K562 (cell line): Measurements from ENCODE around the gene ARFIP2. TPM values are rescaled to one million over a fixed set of nuclear protein-coding genes. Genes with fewer than 3 reads are reported as not detected.

ENCODE experiments used
- ATAC-seq: fragments of 200-7000 bp; cut with Tn5 transposase; 3 replicates; pipeline ENCODE4 v1.9.1; 2020; ENCODE audit warnings: moderate library complexity
- BruUV-seq: library from RNA; stranded (reverse); fragments of 400-500 nt; replicated peaks from 2 replicates; lab custom pipeline; 2021; lab: Mats Ljungman, UMichigan
- CTCF ChIA-PET: fragments of 300-600 bp; formaldehyde crosslinking; extraction: SDS; loops from one replicate; lab custom pipeline; 2021; ENCODE audit warnings: low intra/inter-chr PET ratio; lab: Yijun Ruan, JAX
- POLR2A ChIA-PET: fragments of 300-600, 350-650 bp; sonication (Branson Sonifier 250); formaldehyde crosslinking; extraction: SDS; loops from one replicate; lab custom pipeline; 2021; ENCODE audit warnings: antibody characterized with exemption, inconsistent platforms; lab: Yijun Ruan, JAX
- DNase-seq, 4 experiments: peaks; one replicate each; pipeline versions ENCODE4 v3.0.0 to v3.0.0-alpha.2; 2011 to 2018; ENCODE audit warnings: low spot score in 3 of 4, mixed read lengths in 3 of 4; ENCODE audit errors: extremely low read depth in 1 of 4
- FAIRE-seq: peaks from 2 replicates; lab custom pipeline; 2011; peaks lifted over from hg19 to GRCh38; lab: Jason Lieb, UNC
- H2AFZ ChIP-seq: 2 replicates; pipeline ENCODE4 v1.6.0; 2011; ENCODE audit warnings: low read depth, low read length, control low read depth, inconsistent platforms
- H3K27ac ChIP-seq: fragments of 200-600 bp; 3 replicates; pipeline ENCODE4 v1.8.0; 2011; ENCODE audit warnings: low read depth, mild to moderate bottlenecking, control low read depth, inconsistent platforms, low read length, moderate library complexity, mixed read lengths; ENCODE audit errors: extremely low read depth
- H3K27me3 ChIP-seq, 2 experiments: fragments of 300-600 bp in 1 of 2; 2 replicates in 1 of 2; 3 replicates in 1 of 2; pipeline versions ENCODE4 v1.6.0 to v1.8.0; 2011; ENCODE audit warnings: inconsistent platforms in 2 of 2, low read length in 2 of 2, mild to moderate bottlenecking in 1 of 2, mixed read lengths in 1 of 2, moderate library complexity in 1 of 2; ENCODE audit not compliant: control insufficient read depth in 2 of 2, insufficient read depth in 2 of 2
- H3K36me3 ChIP-seq: fragments of 300-600 bp; 3 replicates; pipeline ENCODE4 v1.8.0; 2011; ENCODE audit warnings: mild to moderate bottlenecking, low read length, inconsistent platforms; ENCODE audit not compliant: control insufficient read depth, insufficient read depth
- H3K4me1 ChIP-seq, 2 experiments: fragments of 200-600 bp in 1 of 2; replicated peaks in 1 of 2; 2 replicates in 1 of 2; 3 replicates in 1 of 2; pipeline versions ENCODE4 v1.5.1 to v1.8.0; 2011; ENCODE audit warnings: inconsistent platforms in 2 of 2, low read length in 2 of 2, mild to moderate bottlenecking in 1 of 2, mixed read lengths in 1 of 2, moderate library complexity in 1 of 2; ENCODE audit not compliant: control insufficient read depth in 2 of 2, insufficient read depth in 2 of 2
- H3K4me2 ChIP-seq: 2 replicates; pipeline ENCODE4 v1.6.1; 2011; ENCODE audit warnings: low read length, control low read depth, inconsistent platforms, mixed read lengths; ENCODE audit not compliant: insufficient read depth
- H3K4me3 ChIP-seq: fragments of 200-600 bp; sonication (generic), shearing (Covaris generic); 2 replicates; pipeline ENCODE4 v1.5.1; 2016; ENCODE audit warnings: control low read depth, inconsistent platforms
- H3K79me2 ChIP-seq: fragments of 200-600 bp; 3 replicates; pipeline ENCODE4 v1.8.0; 2011; ENCODE audit warnings: low read length, inconsistent platforms; ENCODE audit not compliant: control insufficient read depth, insufficient read depth
- H3K9ac ChIP-seq, 2 experiments: 2 replicates each; pipeline versions ENCODE4 v1.6.0 to v1.6.1; 2011; ENCODE audit warnings: low read depth in 2 of 2, low read length in 2 of 2, control low read depth in 1 of 2, inconsistent platforms in 1 of 2, mild to moderate bottlenecking in 1 of 2, mixed read lengths in 1 of 2; ENCODE audit not compliant: insufficient read depth in 1 of 2
- H3K9me1 ChIP-seq: one replicate; pipeline ENCODE4 v1.6.0; 2011; ENCODE audit warnings: inconsistent platforms, mild to moderate bottlenecking, low read length, moderate library complexity; ENCODE audit not compliant: control insufficient read depth, insufficient read depth
- H3K9me3 ChIP-seq: replicated peaks from 2 replicates; pipeline ENCODE4 v1.5.1; 2011; ENCODE audit warnings: low read depth, low read length, inconsistent platforms; ENCODE audit not compliant: control insufficient read depth, insufficient read depth
- H4K20me1 ChIP-seq: replicated peaks from 2 replicates; pipeline ENCODE4 v1.6.1; 2011; ENCODE audit warnings: low read length, inconsistent platforms, mixed read lengths; ENCODE audit not compliant: control insufficient read depth, insufficient read depth
- ARNT ChIP-seq, 2 experiments: fragments of 450-650 bp; IDR thresholded peaks; 2 replicates each; pipeline ENCODE4 v1.6.1; 2016; ENCODE audit warnings: mild to moderate bottlenecking in 1 of 2
- GTF2A2 ChIP-seq: IDR thresholded peaks from 2 replicates; pipeline ENCODE4 v1.6.1; 2016; ENCODE audit warnings: mild to moderate bottlenecking, missing genetic modification characterization, missing compliant biosample characterization
- HMG20A ChIP-seq: fragments of 450-650 bp; formaldehyde crosslinking; conservative IDR thresholded peaks from 2 replicates; pipeline ENCODE4 v1.4.0; 2020; ENCODE audit warnings: mild to moderate bottlenecking, mixed read lengths
- MTF1 ChIP-seq: fragments of 250-450 bp; sonication (Bioruptor Pico); IDR thresholded peaks from 2 replicates; pipeline ENCODE4 v1.9.0; 2021; ENCODE audit warnings: moderate library complexity, mild to moderate bottlenecking, inconsistent platforms, borderline replicate concordance
- RNF2 ChIP-seq: sonication (generic); IDR thresholded peaks from 2 replicates; pipeline ENCODE4 v1.6.1; 2016
- SMAD4 ChIP-seq: fragments of 250-450 bp; sonication (Bioruptor Pico); conservative IDR thresholded peaks from 2 replicates; pipeline ENCODE4 v1.8.0; 2021; ENCODE audit warnings: inconsistent platforms, mild to moderate bottlenecking, moderate library complexity
- ZC3H4 ChIP-seq: sonication (generic); formaldehyde crosslinking; IDR thresholded peaks from 2 replicates; pipeline ENCODE4 v1.9.0; 2021; ENCODE audit warnings: missing genetic modification reagents, borderline replicate concordance
- ZNF175 ChIP-seq: fragments of 200-800 bp; sonication (Bioruptor generic); IDR thresholded peaks from 2 replicates; pipeline ENCODE4 v1.6.1; 2016; ENCODE audit warnings: low read depth, mild to moderate bottlenecking, missing genetic modification characterization, missing compliant biosample characterization
- ZNF354B ChIP-seq: fragments of 250-450 bp; sonication (Bioruptor Pico); IDR thresholded peaks from 2 replicates; pipeline ENCODE4 v1.4.0; 2020
- ZNF551 ChIP-seq: fragments of 250-450 bp; sonication (Bioruptor Pico); IDR thresholded peaks from 2 replicates; pipeline ENCODE4 v1.5.0; 2021; ENCODE audit warnings: mild to moderate bottlenecking, moderate library complexity
- ZNF57 ChIP-seq: fragments of 450-650 bp; formaldehyde crosslinking; IDR thresholded peaks from 2 replicates; pipeline ENCODE4 v1.4.0; 2020; ENCODE audit warnings: mild to moderate bottlenecking, moderate library complexity
- ZSCAN29 ChIP-seq: fragments of 450-650 bp; IDR thresholded peaks from 2 replicates; pipeline ENCODE4 v1.6.1; 2017
- WGBS: fragments of 100-300 bp; shearing (Covaris generic); methylation state at CpG from one replicate; pipeline ENCODE4 v1.1.6; 2016; ENCODE audit warnings: low coverage, mixed read lengths; ENCODE audit not compliant: insufficient coverage; ENCODE audit errors: missing lambda C conversion rate; 5-methylcytosine and 5-hydroxymethylcytosine counted together
- in situ Hi-C: fragments of 300-500 bp; cut with MboI; formaldehyde crosslinking; loops from 4 replicates; pipeline ENCODE4 v1.15.0; 2018; ENCODE audit warnings: inconsistent platforms, mixed read lengths
- intact Hi-C: fragments of 100-400 bp; cut with micrococcal nuclease; formaldehyde crosslinking; loops from 2 replicates; pipeline ENCODE4 v1.14.2; 2022
- polyA plus RNA-seq, 8 experiments: library from polyadenylated mRNA; depleted of rRNA in 4 of 8; stranded (reverse) in 5 of 8; unstranded in 3 of 8; fragments of >200 nt; fragmentation: Nextera tagmentation in 2 of 8; fragmentation: Illumina TruSeq in 1 of 8; extraction: Ambion mirVana in 2 of 8; extraction: Trizol in 1 of 8; gene quantifications; 2 replicates each; pipeline versions ENCODE4 v1.2.1 to v1.2.3, GENCODE V29; 2011 to 2014; ENCODE audit warnings: inconsistent platforms in 1 of 8, missing spikeins in 1 of 8
- total RNA-seq, 7 experiments: library from RNA; depleted of rRNA in 6 of 7; stranded (reverse); fragments of >200 nt in 6 of 7; fragmentation: Illumina TruSeq in 2 of 7; extraction: Trizol in 2 of 7; gene quantifications; 2 replicates each; pipeline versions ENCODE4 v1.2.1 to v1.2.3, GENCODE V29; 2011 to 2021; ENCODE audit warnings: low replicate concordance in 1 of 7
- TF ChIP-seq, protein P1 (sequence below): fragments of 250-450 bp; sonication (Bioruptor Pico); IDR thresholded peaks from 2 replicates; pipeline ENCODE4 v1.9.0; 2021; ENCODE audit warnings: mild to moderate bottlenecking
- TF ChIP-seq, protein P2 (sequence below): fragments of 250-450 bp; sonication (Bioruptor Pico); IDR thresholded peaks from 2 replicates; pipeline ENCODE4 v1.5.0; 2021; ENCODE audit warnings: mild to moderate bottlenecking, borderline replicate concordance
- TF ChIP-seq, protein P3 (sequence below): fragments of 150-350 bp; conservative IDR thresholded peaks from 2 replicates; pipeline ENCODE4 v1.6.1; 2014; ENCODE audit warnings: low read length

ARFIP2 gene
- total and polyA plus RNA-seq, 9 of the 15 experiments (the other 6 are each of a cell fraction or from before 2014, with no cell fraction given) = 11.8 to 74.1 (median 41.0) TPM

DNA sequence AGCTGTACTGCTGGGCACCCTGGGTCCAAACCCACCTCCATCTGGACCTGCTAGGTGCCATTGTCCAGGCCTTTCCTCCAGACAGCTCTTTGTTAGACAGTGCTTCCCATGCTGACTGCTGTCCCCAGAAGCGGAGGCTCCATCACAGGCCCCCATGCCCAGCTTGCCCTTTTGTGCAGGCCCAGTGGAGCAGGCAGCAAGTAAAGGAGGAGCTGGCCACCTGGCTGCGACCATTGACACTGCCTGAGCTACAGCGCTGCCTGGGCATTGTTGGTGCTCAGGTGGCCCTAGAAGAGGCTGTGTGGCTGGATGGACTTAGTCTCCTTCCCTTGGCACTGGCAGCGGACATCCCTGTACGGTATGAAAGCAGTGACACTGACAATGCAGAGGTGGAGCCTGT lies 17.4 kb upstream of the ARFIP2 start:
- no TSS peak for BruUV-seq
- H3K27me3 ChIP-seq = no peaks in the 10 kb centered on the region
- no peaks in the 10 kb centered on the region for H3K79me2 ChIP-seq
- no peaks in the 10 kb centered on the region for H3K9me1 ChIP-seq
- H3K27ac ChIP-seq = no peak overlapping the region; the same call in 2 of the 3 replicates
- no peak for ATAC-seq
- no peaks in the 10 kb centered on the region for H3K4me1 ChIP-seq
- WGBS = 84% methylated on average over 5 of the region's 5 CpGs
- CTCF ChIA-PET = no interaction called here
- POLR2A ChIA-PET = interaction anchor here (0.6 to 5.1 kb wide), 11 partner anchors 10 to 256 kb away, joined by 3 to 33 read pairs (median 3); partner anchors contain the start of genes ARFIP2 and TIMM10B
- intact Hi-C loops = no loop called here
- H3K9me3 ChIP-seq = no peaks in the 10 kb centered on the region
- no peak for FAIRE-seq
- TF ChIP-seq ARNT (IDR thresholded peaks at IDR 0.05) = no peak
- no peak for TF ChIP-seq ZNF175
- TF ChIP-seq SMAD4 (CRISPR knock-in tag) = no peak
- TF ChIP-seq, protein P1, sequence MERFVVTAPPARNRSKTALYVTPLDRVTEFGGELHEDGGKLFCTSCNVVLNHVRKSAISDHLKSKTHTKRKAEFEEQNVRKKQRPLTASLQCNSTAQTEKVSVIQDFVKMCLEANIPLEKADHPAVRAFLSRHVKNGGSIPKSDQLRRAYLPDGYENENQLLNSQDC (CRISPR knock-in tag) = no peak
- no peak for TF ChIP-seq ZC3H4
- no peak for TF ChIP-seq HMG20A (CRISPR knock-in tag)
- no peak for TF ChIP-seq ZNF551 (CRISPR knock-in tag)
- TF ChIP-seq, protein P2, sequence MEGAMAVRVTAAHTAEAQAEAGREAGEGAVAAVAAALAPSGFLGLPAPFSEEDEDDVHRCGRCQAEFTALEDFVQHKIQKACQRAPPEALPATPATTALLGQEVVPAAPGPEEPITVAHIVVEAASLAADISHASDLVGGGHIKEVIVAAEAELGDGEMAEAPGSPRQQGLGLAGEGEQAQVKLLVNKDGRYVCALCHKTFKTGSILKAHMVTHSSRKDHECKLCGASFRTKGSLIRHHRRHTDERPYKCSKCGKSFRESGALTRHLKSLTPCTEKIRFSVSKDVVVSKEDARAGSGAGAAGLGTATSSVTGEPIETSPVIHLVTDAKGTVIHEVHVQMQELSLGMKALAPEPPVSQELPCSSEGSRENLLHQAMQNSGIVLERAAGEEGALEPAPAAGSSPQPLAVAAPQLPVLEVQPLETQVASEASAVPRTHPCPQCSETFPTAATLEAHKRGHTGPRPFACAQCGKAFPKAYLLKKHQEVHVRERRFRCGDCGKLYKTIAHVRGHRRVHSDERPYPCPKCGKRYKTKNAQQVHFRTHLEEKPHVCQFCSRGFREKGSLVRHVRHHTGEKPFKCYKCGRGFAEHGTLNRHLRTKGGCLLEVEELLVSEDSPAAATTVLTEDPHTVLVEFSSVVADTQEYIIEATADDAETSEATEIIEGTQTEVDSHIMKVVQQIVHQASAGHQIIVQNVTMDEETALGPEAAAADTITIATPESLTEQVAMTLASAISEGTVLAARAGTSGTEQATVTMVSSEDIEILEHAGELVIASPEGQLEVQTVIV (CRISPR knock-in tag) = no peak
- no peak for TF ChIP-seq RNF2
- no peak for TF ChIP-seq ZNF57
- no peak for TF ChIP-seq ZSCAN29
- no peak for TF ChIP-seq GTF2A2 (tag)
- no peak for TF ChIP-seq ZNF354B
- no peak for TF ChIP-seq MTF1
- TF ChIP-seq, protein P3, sequence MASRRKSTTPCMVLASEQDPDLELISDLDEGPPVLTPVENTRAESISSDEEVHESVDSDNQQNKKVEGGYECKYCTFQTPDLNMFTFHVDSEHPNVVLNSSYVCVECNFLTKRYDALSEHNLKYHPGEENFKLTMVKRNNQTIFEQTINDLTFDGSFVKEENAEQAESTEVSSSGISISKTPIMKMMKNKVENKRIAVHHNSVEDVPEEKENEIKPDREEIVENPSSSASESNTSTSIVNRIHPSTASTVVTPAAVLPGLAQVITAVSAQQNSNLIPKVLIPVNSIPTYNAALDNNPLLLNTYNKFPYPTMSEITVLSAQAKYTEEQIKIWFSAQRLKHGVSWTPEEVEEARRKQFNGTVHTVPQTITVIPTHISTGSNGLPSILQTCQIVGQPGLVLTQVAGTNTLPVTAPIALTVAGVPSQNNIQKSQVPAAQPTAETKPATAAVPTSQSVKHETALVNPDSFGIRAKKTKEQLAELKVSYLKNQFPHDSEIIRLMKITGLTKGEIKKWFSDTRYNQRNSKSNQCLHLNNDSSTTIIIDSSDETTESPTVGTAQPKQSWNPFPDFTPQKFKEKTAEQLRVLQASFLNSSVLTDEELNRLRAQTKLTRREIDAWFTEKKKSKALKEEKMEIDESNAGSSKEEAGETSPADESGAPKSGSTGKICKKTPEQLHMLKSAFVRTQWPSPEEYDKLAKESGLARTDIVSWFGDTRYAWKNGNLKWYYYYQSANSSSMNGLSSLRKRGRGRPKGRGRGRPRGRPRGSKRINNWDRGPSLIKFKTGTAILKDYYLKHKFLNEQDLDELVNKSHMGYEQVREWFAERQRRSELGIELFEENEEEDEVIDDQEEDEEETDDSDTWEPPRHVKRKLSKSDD = no peak
- TF ChIP-seq, all 486 proteins: peak for 0
- Histone ChIP-seq H3K9ac (peak overlapping the region in 1 of 2 experiments; percentile 60; a peak in 1 of 4 replicates), H3K4me3 (no peak overlapping the region), H4K20me1 (peaks cover 4% of the 10 kb centered on the region; the same call in 1 of the 2 replicates), H3K36me3 (peaks cover 36% of the 10 kb centered on the region; the same call in 2 of the 3 replicates), H3K4me2 (no peak overlapping the region), H2AFZ (no peak overlapping the region)
- in situ Hi-C loops = no loop called here
- DNase-seq = no peak
